BJ (cell line): ENCODE data around the gene NHLRC1. TPM values are rescaled to one million over a fixed set of nuclear protein-coding genes. Genes with fewer than 3 reads are reported as not detected.

Source experiments
- CTCF ChIA-PET: fragments of 350-600 bp; formaldehyde crosslinking; extraction: SDS; loops from one replicate; lab custom pipeline; 2021; ENCODE audit warnings: antibody characterized with exemption, inconsistent platforms; lab: Yijun Ruan, JAX
- POLR2A ChIA-PET: fragments of 300-600 bp; sonication (Branson Sonifier 250); formaldehyde crosslinking; extraction: SDS; loops from one replicate; lab custom pipeline; 2021; ENCODE audit warnings: antibody characterized with exemption; lab: Charles Lee
- DNase-seq: peaks from one replicate; pipeline ENCODE4 v3.0.0-alpha.2; 2011; ENCODE audit warnings: low read depth
- H3K27me3 ChIP-seq: 2 replicates; pipeline ENCODE4 v1.6.0; 2011; ENCODE audit warnings: low read length; ENCODE audit not compliant: control insufficient read depth, insufficient read depth
- H3K36me3 ChIP-seq: 2 replicates; pipeline ENCODE4 v1.5.1; 2011; ENCODE audit warnings: low read length; ENCODE audit not compliant: control insufficient read depth, insufficient read depth
- H3K4me3 ChIP-seq: 2 replicates; pipeline ENCODE4 v1.5.1; 2011; ENCODE audit warnings: low read depth, mild to moderate bottlenecking, control low read depth, low read length
- CTCF ChIP-seq: IDR thresholded peaks from 2 replicates; pipeline ENCODE4 v1.5.1; 2011; ENCODE audit warnings: low read depth, mild to moderate bottlenecking, control low read depth, inconsistent platforms, low read length, moderate library complexity; ENCODE audit not compliant: insufficient read depth
- polyA plus RNA-seq: library from polyadenylated mRNA; depleted of rRNA; stranded (reverse); fragments of >200 nt; gene quantifications from 2 replicates; pipeline ENCODE4 v1.2.3, GENCODE V29; 2011

NHLRC1 gene
- polyA plus RNA-seq, 1 experiment, result 1.7 TPM

GRCh38 chr6:18148304-18149025 is 26.0 kb upstream of the NHLRC1 start:
- no peaks in the 10 kb centered on the region for H3K27me3 ChIP-seq
- no peaks in the 10 kb centered on the region for H3K36me3 ChIP-seq
- no peak for TF ChIP-seq CTCF
- peak; percentile 90 for DNase-seq
- ChIA-PET POLR2A (no interaction called here), CTCF (no interaction called here)
- no peak overlapping the region for H3K4me3 ChIP-seq

GRCh38 chr6:18147616-18148015 is 25.1 kb upstream of the NHLRC1 start:
- Histone ChIP-seq H3K4me3 (no peak overlapping the region), H3K27me3 (no peaks in the 10 kb centered on the region), H3K36me3 (no peaks in the 10 kb centered on the region)
- DNase-seq, result no peak
- POLR2A ChIA-PET, result no interaction called here
- CTCF ChIA-PET, result interaction anchor here (1.2 kb wide), 1 partner anchor 8 kb away, joined by 3 read pairs; no protein-coding TSS in a partner anchor
- TF ChIP-seq CTCF, result no peak

GRCh38 chr6:18147160-18147559 is 24.7 kb upstream of the NHLRC1 start:
- DNase-seq, result peak; percentile 38
- ChIA-PET CTCF (interaction anchor here (1.2 kb wide), 1 partner anchor 9 kb away, joined by 3 read pairs; no protein-coding TSS in a partner anchor), POLR2A (no interaction called here)
- Histone ChIP-seq H3K36me3 (no peaks in the 10 kb centered on the region), H3K4me3 (no peak overlapping the region), H3K27me3 (no peaks in the 10 kb centered on the region)
- TF ChIP-seq CTCF, result no peak

- ChIA-PET POLR2A (no interaction called here), CTCF (interaction anchor here (1.2 to 1.7 kb wide), 2 partner anchors 12 to 13 kb away, joined by 3 to 5 read pairs; partner anchors contain the start of genes KDM1B and TPMT)
- no peak for TF ChIP-seq CTCF
- H3K36me3 ChIP-seq, result peaks cover 1% of the 10 kb centered on the region; the same call in 1 of the 2 replicates
- no peaks in the 10 kb centered on the region for H3K27me3 ChIP-seq
- DNase-seq, result no peak
- H3K4me3 ChIP-seq, result no peak overlapping the region
Observed at GRCh38 chr6:18142591-18142861, 20.0 kb upstream of the NHLRC1 start.

- ChIA-PET POLR2A (no interaction called here), CTCF (interaction anchor here (1.7 kb wide), 1 partner anchor 13 kb away, joined by 5 read pairs; the partner anchor contains the start of genes KDM1B and TPMT)
Observed at GRCh38 chr6:18141805-18142590, 19.5 kb upstream of the NHLRC1 start.

More at GRCh38 chr6:18141805-18142590, 19.5 kb upstream of the NHLRC1 start:
- H3K36me3 ChIP-seq, result peaks cover 1% of the 10 kb centered on the region; the same call in 1 of the 2 replicates
- TF ChIP-seq CTCF, result no peak
- no peaks in the 10 kb centered on the region for H3K27me3 ChIP-seq
- no peak for DNase-seq
- no peak overlapping the region for H3K4me3 ChIP-seq
